GM18907 (cell line): Measurements from ENCODE around the gene ANKRD39.

Experiments
- ATAC-seq: cut with Tn5 transposase; IDR thresholded peaks from one replicate; pipeline ENCODE4 v1.9.1; 2021; ENCODE audit warnings: mild to moderate bottlenecking, moderate library complexity; ENCODE audit not compliant: unreplicated experiment

ANKRD39 gene

GRCh38 chr2:96832408-96832753, 25.4 kb downstream of the ANKRD39 start:
- ATAC-seq: no peak

GRCh38 chr2:96831679-96832078, 26.1 kb downstream of the ANKRD39 start:
- no peak for ATAC-seq

- ATAC-seq: no peak
Measured at GRCh38 chr2:96830044-96830562, 27.7 kb downstream of the ANKRD39 start.

- ATAC-seq: no peak
Measured at GRCh38 chr2:96828874-96829273, 28.9 kb downstream of the ANKRD39 start.

GRCh38 chr2:96828436-96828835, 29.4 kb downstream of the ANKRD39 start:
- ATAC-seq: no peak

- ATAC-seq: no peak
Measured at GRCh38 chr2:96826546-96827278, 31.1 kb downstream of the ANKRD39 start.

- ATAC-seq: no peak
Measured at GRCh38 chr2:96825057-96825456, 32.8 kb downstream of the ANKRD39 start.

GRCh38 chr2:96824079-96824870, 33.5 kb downstream of the ANKRD39 start:
- ATAC-seq: no peak

- ATAC-seq: no peak
Measured at GRCh38 chr2:96823198-96823597, 34.6 kb downstream of the ANKRD39 start.

GRCh38 chr2:96822786-96823185, 35.0 kb downstream of the ANKRD39 start:
- ATAC-seq: no peak

GRCh38 chr2:96821113-96821675, 36.6 kb downstream of the ANKRD39 start:
- no peak for ATAC-seq

- ATAC-seq: no peak
Measured at GRCh38 chr2:96819876-96820511, 37.8 kb downstream of the ANKRD39 start.

GRCh38 chr2:96819128-96819875, 38.5 kb downstream of the ANKRD39 start:
- ATAC-seq: no peak

GRCh38 chr2:96817882-96818281, 39.9 kb downstream of the ANKRD39 start:
- ATAC-seq: no peak

GRCh38 chr2:96816836-96817702, 40.7 kb downstream of the ANKRD39 start:
- ATAC-seq: no peak

- peak; percentile 86 for ATAC-seq
Measured at GRCh38 chr2:96816127-96816835, 41.5 kb downstream of the ANKRD39 start, which contains the start of gene CNNM3. Gene CNNM3 (plus strand): TSS chr2:96816268. CDS start chr2:96816278, 10 bp downstream.

GRCh38 chr2:96815326-96816126, 42.3 kb downstream of the ANKRD39 start:
- ATAC-seq: peak; percentile 11

- no peak for ATAC-seq
Measured at GRCh38 chr2:96813656-96814055, 44.2 kb downstream of the ANKRD39 start.
